ENCODE data around the gene RMND5A. TPM values are rescaled to one million over a fixed set of nuclear protein-coding genes. Genes with fewer than 3 reads are reported as not detected.

The RMND5A gene
- total RNA-seq, 1 experiment from 2014 or later: 120 TPM

DNA sequence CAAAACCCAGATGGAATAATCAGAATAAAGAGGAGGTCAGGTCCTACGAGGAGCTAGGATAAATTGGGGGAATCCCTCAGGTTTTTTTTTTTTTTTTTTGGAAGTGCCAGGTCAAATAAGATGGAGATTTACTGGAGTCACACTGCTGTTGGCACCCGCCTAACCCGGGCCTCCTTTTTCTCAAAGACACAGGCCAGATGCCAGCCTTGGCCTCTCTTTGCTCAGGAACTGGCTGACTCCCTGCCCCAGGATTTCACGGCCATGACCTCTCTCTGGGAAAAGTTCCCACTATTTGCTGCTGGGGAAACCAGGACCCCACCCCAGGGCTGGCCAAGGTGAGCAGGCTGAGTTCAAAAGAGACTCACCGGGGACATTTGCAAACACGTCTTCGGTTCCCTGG is 68.1 kb downstream of the RMND5A start:
- H3K27ac ChIP-seq: no peak overlapping the region
- H3K4me1 ChIP-seq: no peaks in the 10 kb centered on the region
- DNase-seq: no peak
- no peaks in the 10 kb centered on the region for H3K9me3 ChIP-seq (replicated peaks)
- no peak overlapping the region for H3K4me3 ChIP-seq
- no peaks in the 10 kb centered on the region for H3K27me3 ChIP-seq
- no peaks in the 10 kb centered on the region for H3K36me3 ChIP-seq

DNA sequence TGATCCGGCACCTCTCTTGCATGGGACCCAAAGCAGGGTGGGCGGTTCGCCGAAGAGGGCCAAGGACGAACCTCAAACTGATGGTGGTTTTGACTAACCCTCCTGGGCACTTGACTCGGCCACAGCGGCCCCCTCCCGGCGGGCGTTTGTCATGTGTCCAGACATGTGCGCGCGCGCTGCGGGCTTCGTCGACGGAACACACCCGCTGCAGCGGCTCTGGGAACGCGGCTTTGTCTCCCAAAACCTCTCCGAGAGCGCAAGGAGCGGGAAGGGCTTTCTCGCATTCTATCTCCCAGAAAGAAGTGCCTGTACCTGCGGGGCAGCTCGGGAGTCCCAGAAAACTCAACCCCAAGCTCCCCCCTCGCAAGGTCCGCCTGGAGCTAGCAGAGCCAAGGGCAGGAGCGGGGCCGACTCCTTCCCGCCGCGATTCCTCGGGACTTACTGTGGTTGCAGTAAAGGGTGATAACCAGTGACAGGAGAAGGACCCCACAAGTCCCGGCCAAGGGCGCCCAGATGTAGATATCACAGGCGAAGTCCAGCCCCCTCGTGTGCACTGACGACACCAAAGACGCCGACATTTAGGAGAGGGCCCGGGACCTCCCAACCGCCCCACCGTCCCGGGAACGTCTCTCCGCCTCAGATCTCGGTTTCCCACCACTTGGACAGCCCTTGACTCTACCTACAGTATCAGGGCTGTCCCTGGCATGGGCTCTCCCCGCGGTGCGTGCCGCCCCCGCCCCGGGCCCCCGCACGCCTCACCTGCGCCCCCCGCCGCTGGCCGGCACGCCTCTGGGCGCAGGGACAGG is 69.0 kb downstream of the RMND5A start:
- H3K4me3 ChIP-seq: no peak overlapping the region
- DNase-seq: no peak
- H3K4me1 ChIP-seq: no peaks in the 10 kb centered on the region
- H3K36me3 ChIP-seq: no peaks in the 10 kb centered on the region
- H3K9me3 ChIP-seq (replicated peaks): no peaks in the 10 kb centered on the region
- H3K27ac ChIP-seq: no peak overlapping the region
- H3K27me3 ChIP-seq: no peaks in the 10 kb centered on the region

DNA sequence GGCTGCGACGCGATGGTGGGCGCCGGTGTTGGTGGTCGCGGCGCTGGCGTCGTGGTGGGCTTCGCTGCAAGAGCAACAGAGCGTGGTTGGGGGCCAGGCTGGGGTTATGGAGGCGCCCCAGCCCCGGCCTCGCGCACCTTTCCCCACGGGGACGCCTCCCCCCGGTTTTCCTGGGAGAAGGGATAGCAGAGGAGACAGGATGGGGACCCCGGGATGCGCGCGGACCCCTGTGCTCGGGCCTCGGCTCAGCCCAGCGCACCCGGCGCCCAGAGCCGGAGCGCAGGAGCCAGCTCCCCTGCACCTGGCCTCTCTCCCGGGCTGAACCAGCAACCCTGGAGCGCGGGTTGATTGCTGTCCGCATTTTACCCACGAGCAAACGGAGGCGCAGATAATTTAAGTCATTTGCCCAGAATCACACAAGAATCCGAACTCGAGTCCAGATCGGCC is 69.6 kb downstream of the RMND5A start:
- no peaks in the 10 kb centered on the region for H3K36me3 ChIP-seq
- H3K4me3 ChIP-seq: no peak overlapping the region
- no peak for DNase-seq
- H3K27me3 ChIP-seq: no peaks in the 10 kb centered on the region
- no peaks in the 10 kb centered on the region for H3K9me3 ChIP-seq (replicated peaks)
- no peak overlapping the region for H3K27ac ChIP-seq
- H3K4me1 ChIP-seq: no peaks in the 10 kb centered on the region

DNA sequence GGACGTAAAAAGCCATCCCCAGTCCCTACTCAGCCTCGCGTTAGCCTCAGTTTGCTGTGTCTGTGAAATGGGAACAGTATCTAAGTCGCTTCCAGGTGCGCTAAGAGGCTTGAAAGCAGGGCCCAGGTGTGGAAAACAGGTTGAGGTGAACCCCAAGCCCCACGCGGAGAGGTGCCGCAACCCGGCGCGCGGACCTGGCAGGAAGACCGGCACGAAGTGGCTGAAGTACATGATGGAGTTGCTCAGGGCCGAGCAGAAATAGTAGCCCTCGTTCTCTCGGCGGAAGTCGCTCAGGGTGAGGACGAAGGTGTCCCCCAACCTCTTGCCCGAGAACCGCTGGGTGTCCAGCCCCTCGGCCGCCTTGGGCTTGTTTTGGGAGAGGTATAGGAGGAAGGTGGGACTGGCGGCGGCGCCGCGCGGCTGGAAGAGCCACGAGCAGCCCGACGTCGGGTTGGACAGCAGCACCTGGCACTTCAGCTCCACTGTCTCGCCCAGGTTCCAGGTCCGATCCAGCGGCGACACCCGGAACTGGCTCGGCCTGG is 70.1 kb downstream of the RMND5A start:
- DNase-seq: no peak
- no peaks in the 10 kb centered on the region for H3K4me1 ChIP-seq
- H3K9me3 ChIP-seq (replicated peaks): no peaks in the 10 kb centered on the region
- H3K36me3 ChIP-seq: no peaks in the 10 kb centered on the region
- H3K27me3 ChIP-seq: no peaks in the 10 kb centered on the region
- H3K4me3 ChIP-seq: no peak overlapping the region
- no peak overlapping the region for H3K27ac ChIP-seq

DNA sequence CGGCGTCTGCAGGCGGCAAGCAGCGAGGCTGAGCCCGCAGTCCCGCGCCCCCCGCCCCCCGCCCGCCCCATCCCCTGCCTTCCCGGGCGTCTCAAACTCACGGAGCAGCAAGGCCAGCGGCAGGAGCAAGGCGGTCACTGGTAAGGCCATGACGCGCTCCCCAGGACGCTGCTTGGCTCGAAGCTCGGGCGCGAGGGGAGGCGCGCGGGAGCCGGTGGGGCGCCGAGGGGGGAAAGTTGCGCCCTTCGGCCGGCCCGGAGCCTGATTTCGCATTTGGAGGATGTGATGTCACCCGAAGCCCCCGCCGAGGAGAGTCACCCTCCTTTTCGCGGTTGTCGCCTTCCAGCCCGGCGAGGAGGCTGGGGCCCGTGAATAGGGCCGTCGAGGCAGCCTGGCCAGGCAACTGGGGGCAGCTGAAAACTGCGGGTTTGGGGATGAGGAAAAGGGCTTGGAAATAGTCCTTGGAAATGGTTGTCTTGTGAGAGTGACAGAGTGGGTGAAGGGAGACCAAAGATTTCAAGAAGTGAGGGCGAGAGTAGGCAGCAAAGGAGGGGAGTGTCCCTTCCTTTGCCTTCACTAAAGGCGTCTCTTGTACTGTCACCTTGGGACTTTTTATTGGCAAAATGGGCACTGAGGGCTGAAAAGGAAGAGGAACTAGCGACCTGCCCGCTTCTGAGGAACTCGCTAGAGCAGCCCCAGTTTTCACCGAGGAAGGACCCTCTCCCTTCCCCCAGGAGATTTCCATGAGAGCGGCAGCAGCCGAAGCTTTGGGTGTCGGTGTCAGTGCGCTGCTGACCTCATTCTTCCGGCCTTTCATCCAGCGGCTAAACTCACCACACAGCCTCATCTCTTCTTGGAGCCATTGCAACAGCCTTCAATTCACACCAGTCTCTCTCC is 70.8 kb downstream of the RMND5A start, which contains the start of gene CD8A:
Gene CD8A, minus strand, starts transcription at position 238 of the 897 bp plus-strand sequence. Its CDS starts 88 bp downstream, at position 150.
- no peak within 1 kb of the TSS for H3K4me3 ChIP-seq
- H3K27ac ChIP-seq: no peak within 1 kb of the TSS
- no peaks in the 10 kb centered on the region for H3K4me1 ChIP-seq
- H3K27me3 ChIP-seq: no peaks in the 10 kb centered on the region
- no peaks in the 10 kb centered on the region for H3K36me3 ChIP-seq
- no peak for DNase-seq
- H3K9me3 ChIP-seq (replicated peaks): no peaks in the 10 kb centered on the region

DNA sequence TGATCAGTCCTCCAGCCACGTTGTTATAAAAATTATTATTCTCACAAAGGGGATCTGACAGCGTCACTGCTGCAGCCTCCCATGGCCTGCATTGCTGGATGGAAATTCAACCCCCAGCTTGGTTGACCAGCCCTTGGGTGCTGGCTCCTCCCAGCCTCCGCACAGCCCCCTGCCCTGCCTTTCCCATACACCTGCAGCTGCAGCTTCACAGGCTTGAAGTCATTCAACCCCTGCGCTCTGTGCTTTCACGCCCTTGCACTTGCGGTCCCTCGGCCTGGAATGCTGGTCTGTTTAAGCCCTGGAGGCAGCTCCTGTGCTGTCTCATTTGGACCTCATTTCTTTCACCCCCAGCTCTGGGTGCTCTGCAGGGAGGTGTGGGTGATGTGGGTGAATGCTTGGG is 71.5 kb downstream of the RMND5A start:
- Histone ChIP-seq H3K4me3 (no peak overlapping the region), H3K9me3 (replicated peaks) (0 out of 2 replicates have a peak, but pooled peaks cover 3% of the 10 kb centered on the region), H3K36me3 (no peaks in the 10 kb centered on the region), H3K27ac (no peak overlapping the region), H3K4me1 (no peaks in the 10 kb centered on the region), H3K27me3 (no peaks in the 10 kb centered on the region)
- DNase-seq: no peak

DNA sequence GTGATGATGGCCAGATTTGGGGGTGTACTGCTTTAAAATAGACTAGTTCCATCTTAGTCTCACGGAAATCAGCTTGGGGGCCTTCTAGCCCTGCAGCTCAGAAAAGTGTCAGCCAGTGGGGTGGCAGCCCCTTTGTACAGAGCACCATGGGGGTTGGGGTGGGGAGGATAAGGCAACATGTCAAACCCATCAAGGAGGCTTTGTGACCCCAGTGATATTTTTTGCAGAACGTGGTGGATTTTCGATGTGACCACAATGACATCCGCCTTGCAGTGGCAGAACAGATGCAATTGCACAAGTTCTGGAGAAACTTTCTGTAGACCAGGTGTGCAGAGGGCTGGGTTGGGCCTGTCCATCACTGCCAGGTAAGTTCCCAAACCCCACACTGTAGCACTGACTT is 73.7 kb downstream of the RMND5A start:
- H3K9me3 ChIP-seq (replicated peaks): peaks cover 7% of the 10 kb centered on the region; the same call in 1 of the 2 replicates
- H3K27ac ChIP-seq: no peak overlapping the region
- H3K4me1 ChIP-seq: no peaks in the 10 kb centered on the region
- DNase-seq: no peak
- H3K36me3 ChIP-seq: no peaks in the 10 kb centered on the region
- H3K4me3 ChIP-seq: no peak overlapping the region
- no peaks in the 10 kb centered on the region for H3K27me3 ChIP-seq

DNA sequence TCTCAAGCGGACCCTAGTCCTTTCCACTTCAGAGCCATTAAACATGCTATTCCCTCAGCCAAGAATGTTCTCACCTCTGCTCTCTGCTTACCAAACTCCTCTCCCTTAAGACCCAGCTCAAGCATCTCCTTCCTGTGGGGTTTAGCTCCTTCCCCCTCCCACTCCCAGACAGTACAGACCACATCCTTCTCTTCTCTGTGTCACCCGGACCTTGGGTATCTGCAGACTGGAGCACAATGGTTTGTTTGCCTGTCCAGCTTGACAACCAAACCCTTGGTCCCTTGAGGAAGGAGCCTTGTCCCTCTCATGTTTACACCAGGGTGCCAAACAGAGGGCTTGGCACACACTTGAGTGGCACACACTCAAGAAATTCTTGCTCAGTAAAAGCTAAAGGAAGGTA is 74.8 kb downstream of the RMND5A start:
- Histone ChIP-seq H3K27ac (no peak overlapping the region), H3K36me3 (no peaks in the 10 kb centered on the region), H3K4me3 (no peak overlapping the region), H3K9me3 (replicated peaks) (peaks cover 7% of the 10 kb centered on the region; the same call in 1 of the 2 replicates), H3K4me1 (no peaks in the 10 kb centered on the region), H3K27me3 (no peaks in the 10 kb centered on the region)
- no peak for DNase-seq

DNA sequence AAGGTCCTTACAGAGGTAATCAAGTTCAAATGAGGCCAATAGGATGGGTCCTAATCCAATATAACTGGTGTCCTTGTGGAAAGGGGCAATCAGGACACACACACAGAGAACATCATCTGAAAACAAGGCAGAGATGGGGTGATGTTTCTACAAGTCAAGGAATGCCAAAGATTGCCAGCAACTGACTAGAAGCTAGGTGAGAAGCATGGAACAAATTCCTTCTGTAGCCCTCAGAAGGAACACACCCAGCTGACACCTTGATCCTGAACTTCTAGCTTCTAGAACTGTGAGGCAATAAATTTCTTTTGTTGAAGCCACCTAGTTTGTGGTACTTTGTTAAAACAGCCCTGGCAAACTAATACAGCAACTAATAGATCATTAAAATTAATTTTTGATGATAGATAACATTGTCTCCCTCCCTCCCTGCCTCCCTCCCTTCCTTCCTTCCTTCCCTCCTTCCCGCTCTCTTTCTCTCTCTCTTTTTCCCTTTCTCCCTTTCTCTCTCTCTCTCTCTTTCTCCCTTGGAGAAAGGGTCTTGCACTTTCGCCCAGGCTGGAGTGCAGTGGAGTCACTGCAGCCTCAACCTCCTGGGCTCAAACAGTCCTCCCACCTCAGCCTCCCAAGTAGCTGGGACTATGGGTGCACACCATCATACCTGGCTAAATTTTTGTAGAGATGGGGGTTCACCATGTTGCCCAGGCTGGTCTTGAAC is 80.9 kb downstream of the RMND5A start:
- no peak for DNase-seq
- Histone ChIP-seq H3K4me1 (no peaks in the 10 kb centered on the region), H3K4me3 (no peak overlapping the region), H3K27ac (no peak overlapping the region), H3K36me3 (no peaks in the 10 kb centered on the region), H3K27me3 (peaks cover 3% of the 10 kb centered on the region; the same call in 1 of the 2 replicates), H3K9me3 (replicated peaks) (peaks cover 7% of the 10 kb centered on the region; the same call in 1 of the 2 replicates)

DNA sequence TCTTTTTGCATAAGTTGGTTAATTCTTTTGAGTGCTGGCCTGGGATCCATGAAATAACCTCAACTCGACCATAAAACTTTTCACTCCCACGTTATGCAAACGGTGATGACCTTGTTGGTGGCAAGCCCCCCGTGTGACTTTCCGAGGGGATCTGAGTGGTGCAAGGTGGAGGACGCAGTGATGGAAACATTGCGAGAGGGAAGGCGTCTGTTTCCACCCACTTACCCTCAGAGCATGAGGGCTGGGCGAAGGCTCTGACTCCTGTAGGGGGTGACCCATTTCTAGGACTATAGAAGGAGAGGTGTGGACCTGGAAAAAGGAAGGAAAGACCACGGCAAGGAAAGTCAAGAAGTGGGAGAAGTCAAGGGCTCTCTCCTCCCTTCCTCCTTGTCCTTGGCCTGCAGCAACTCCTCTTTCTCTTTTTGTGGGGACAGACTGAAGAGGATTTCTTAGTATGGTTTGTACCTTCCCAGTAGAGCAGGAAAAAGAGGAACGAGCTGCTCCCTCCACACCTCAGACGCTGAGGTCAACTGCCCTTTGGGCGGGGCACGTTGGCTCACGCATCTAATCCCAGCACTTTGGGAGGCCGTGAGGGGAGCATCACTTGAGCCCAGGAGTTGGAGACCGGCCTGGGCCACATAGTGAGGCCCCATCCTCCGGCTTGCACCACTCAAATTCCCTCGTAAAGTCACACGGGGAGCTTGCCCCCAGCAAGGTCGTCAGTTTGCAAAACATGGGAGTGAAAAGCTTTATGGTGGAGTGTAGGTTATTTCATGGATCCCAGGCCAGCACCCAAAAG is 86.2 kb downstream of the RMND5A start:
- Histone ChIP-seq H3K36me3 (no peaks in the 10 kb centered on the region), H3K4me3 (peak overlapping the region; percentile 63), H3K9me3 (replicated peaks) (no peaks in the 10 kb centered on the region), H3K27me3 (no peaks in the 10 kb centered on the region), H3K27ac (no peak overlapping the region), H3K4me1 (peaks cover 5% of the 10 kb centered on the region; the same call in 1 of the 2 replicates)
- no peak for DNase-seq

DNA sequence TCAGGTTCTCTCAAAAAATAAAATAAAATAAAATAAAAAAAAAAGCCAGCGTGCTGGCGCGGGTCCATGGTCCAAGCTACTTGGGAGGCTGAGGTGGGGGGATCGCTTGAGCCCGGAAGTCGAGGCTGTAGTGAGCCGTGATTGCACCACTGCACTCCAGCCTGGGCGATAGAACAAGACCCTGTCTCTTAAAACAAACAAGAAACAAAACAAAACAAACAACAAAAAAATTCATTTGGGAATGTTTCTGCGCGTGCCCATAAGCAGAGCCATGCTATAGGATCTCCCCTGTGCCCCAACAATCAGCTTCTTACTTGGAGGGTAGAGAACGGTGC is 87.0 kb downstream of the RMND5A start:
- no peak for DNase-seq
- Histone ChIP-seq H3K27me3 (no peaks in the 10 kb centered on the region), H3K36me3 (no peaks in the 10 kb centered on the region), H3K4me1 (peaks cover 5% of the 10 kb centered on the region; the same call in 1 of the 2 replicates), H3K9me3 (replicated peaks) (no peaks in the 10 kb centered on the region), H3K4me3 (peak overlapping the region; percentile 63), H3K27ac (no peak overlapping the region)

DNA sequence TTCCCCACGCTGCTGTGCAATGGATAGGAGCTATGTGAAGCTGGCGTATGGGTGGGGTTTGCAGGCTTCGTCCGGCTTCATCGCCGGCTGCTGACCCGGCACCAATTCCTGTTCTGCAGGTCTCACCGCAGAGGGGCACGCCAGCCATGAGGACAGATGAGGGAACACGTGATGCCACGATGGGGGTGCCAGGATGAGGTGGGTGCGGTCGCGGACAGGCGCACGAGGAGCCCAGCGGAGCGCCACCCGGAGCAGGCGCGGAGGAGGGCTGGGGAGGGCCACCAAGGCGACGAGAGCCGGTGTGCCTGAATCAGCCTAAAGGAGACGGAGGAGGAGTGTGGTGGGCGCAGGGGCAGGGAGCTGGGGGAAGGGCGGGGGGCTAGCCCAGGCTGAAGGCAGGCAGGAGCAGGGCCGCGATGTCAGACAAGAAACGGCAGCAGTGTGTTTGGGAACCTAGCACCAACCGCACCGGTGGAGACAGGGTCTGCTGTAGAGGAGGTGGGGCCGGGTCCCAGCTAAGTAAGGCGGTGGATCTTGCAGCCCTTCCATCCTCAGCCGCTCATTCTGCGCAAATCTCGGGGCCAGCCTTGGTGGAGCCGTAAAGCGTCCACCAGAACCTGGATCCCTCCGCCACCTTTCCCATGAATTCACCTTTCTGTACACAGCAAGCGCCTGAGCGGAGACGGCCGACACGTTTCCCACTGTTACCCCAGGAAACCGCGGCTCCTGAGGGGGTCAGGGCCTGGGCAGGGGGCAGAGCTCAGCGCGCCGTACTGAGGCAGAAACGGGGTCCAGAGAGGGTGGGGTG is 87.6 kb downstream of the RMND5A start:
- Histone ChIP-seq H3K9me3 (replicated peaks) (no peaks in the 10 kb centered on the region), H3K27me3 (no peaks in the 10 kb centered on the region), H3K27ac (no peak overlapping the region), H3K36me3 (no peaks in the 10 kb centered on the region), H3K4me1 (peaks cover 5% of the 10 kb centered on the region; the same call in 1 of the 2 replicates), H3K4me3 (peak overlapping the region; percentile 63)
- peak; percentile 77 for DNase-seq
